Cortex of kidney (tissue), 1 donor: ENCODE data around the gene RASGRF1.

Experiments
- DNase-seq: peaks from one replicate; lab custom pipeline; 2025; lab: John Stamatoyannopoulos, UW

The RASGRF1 gene

GRCh38 chr15:79101866-79102581 lies 11.4 kb upstream of the RASGRF1 start:
- no peak for DNase-seq

GRCh38 chr15:79099692-79100091 lies 9.1 kb upstream of the RASGRF1 start:
- DNase-seq: no peak

- DNase-seq: no peak
Measured at GRCh38 chr15:79094611-79095021, 4.0 kb upstream of the RASGRF1 start.

DNA sequence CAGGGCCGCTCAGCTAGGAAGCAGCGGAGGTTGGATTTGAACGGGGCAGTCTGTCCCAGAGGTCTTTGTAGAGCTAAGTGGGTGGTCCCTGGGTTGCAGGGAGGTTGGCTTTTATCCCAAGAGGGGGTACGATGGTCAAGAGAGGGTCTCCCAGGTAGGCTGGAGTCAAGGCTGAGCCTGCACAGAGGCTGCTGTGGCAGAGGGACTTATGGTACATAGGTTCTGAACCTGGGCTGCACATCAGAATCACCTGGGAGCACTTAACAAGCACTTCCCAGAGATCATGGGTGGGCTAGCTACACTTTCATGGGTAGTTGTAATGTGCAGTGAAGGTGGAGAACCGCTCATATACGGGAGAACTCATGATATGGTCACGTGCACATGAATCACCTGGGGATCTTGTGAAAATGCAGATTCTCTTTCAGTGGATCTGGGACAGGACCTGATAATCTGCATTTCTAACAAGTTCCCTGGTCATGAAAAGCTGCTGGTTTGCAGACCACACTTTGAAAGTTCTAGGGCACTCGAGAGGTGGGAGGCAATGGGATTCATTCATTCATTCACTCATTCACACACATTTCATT lies 2.9 kb upstream of the RASGRF1 start:
- DNase-seq: no peak

- DNase-seq: no peak
Measured at GRCh38 chr15:79092382-79092781, 1.8 kb upstream of the RASGRF1 start.

GRCh38 chr15:79091204-79091867 lies 756 bp upstream of the RASGRF1 start:
- DNase-seq: no peak

GRCh38 chr15:79089890-79090486 lies 592 bp downstream of the RASGRF1 start:
- no peak for DNase-seq

- no peak for DNase-seq
Measured at GRCh38 chr15:79089331-79089889, 1.2 kb downstream of the RASGRF1 start.

DNA sequence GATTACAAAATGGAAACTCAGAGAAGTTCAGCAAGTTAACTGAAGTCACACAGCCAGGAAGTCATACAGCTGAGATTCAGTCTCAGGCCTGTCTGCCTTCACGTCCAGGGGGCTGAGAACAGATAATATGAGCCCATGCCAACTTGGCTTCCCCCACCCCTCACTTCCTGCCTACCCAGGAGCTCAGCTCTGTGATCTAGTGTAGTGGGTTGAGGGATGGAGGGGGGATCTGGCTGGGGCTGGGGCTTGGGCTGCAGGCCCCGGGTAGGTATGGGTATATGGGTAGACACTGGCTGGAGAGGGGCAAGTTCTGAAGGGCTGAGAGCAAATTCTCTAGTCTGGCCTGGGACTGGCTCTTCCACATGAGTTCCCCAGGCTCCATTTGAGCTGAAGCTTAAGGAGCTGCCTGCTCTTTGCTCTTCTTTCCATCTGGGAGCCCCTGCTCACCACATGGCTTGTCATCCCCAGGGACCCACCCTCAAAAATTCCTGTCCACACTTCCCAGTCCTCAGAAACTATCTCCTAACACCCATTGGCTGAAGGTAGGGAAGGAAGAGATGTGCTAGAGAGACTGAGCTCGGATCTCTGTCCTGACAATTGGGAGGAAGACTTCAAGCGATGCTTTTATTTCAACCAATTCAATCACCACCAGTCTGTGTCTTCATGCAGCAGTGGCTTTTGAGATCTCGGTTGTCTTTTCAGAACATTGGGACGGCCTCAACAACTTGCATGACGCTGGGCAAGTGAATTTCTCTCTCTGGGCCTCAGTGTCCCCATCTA lies 2.0 kb downstream of the RASGRF1 start:
- DNase-seq: no peak

DNA sequence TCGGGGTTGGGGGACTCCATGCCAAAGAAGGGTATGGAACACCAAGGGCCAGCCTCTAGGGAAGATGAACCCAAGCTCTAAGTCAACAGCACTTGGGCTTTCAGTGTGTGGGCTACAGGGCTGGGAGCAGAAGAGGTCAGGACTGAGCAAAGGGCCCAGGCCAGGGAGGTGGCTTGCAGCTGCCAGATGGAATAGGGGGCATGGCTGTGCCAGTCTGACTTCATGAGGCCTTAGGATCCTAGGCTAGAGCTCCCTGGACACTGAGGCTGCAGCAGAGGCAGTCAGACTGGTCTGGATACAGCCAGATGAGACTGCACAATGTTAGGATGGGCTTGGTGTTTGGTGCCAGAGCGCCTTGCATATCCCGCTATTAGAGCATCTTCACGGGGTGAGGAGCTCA lies 3.8 kb downstream of the RASGRF1 start:
- DNase-seq: no peak

- no peak for DNase-seq
Measured at GRCh38 chr15:79084308-79084968, 6.1 kb downstream of the RASGRF1 start.

- no peak for DNase-seq
Measured at GRCh38 chr15:79083154-79083553, 7.4 kb downstream of the RASGRF1 start.

GRCh38 chr15:79082363-79083070 lies 8.1 kb downstream of the RASGRF1 start:
- no peak for DNase-seq

- no peak for DNase-seq
Measured at GRCh38 chr15:79078763-79079410, 11.7 kb downstream of the RASGRF1 start.

GRCh38 chr15:79078003-79078402 lies 12.6 kb downstream of the RASGRF1 start:
- DNase-seq: no peak

- no peak for DNase-seq
Measured at GRCh38 chr15:79076661-79077060, 13.9 kb downstream of the RASGRF1 start.

GRCh38 chr15:79075256-79075655 lies 15.3 kb downstream of the RASGRF1 start:
- DNase-seq: no peak

GRCh38 chr15:79073336-79073735 lies 17.2 kb downstream of the RASGRF1 start:
- DNase-seq: no peak

- no peak for DNase-seq
Measured at GRCh38 chr15:79071901-79072300, 18.7 kb downstream of the RASGRF1 start.

DNA sequence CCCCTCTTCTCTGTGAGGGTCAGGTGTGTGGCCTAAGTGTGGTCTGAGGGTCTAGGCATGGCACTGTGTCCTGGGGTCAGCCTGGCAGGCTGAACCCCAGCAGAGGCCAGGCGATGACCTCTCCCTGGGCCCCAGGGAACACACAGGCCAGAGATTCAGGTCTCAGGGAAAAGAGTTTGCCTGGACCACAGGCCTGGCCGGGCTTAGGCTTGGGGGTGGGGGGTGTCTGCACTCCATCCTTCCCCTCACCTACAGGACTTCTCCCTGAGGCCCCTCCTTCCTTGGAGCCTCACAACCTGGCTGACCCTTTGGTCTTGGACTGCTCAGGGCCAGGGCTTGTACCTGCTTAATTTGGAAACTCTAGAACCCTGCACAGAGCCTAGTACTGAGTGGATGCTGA lies 21.8 kb downstream of the RASGRF1 start:
- no peak for DNase-seq
